Osteoblast (primary cell): ENCODE data around the gene CD2. TPM values are rescaled to one million over a fixed set of nuclear protein-coding genes. Genes with fewer than 3 reads are reported as not detected.
A peak's percentile ranks its signal among the peaks of the same experiment; 100 is the strongest.

ENCODE experiments used
- DNase-seq: peaks from one replicate; pipeline ENCODE4 v3.0.0; 2011; ENCODE audit warnings: low spot score, mixed read lengths; ENCODE audit not compliant: insufficient read length; ENCODE audit errors: missing footprints
- H2AFZ ChIP-seq: 2 replicates; pipeline ENCODE4 v1.6.0; 2011; ENCODE audit warnings: mild to moderate bottlenecking, low read length
- H3K27ac ChIP-seq: 2 replicates; pipeline ENCODE4 v1.5.1; 2011; ENCODE audit warnings: mild to moderate bottlenecking, low read depth, low read length, moderate library complexity
- H3K27me3 ChIP-seq: 2 replicates; pipeline ENCODE4 v1.6.0; 2012; ENCODE audit warnings: mild to moderate bottlenecking, control low read depth, inconsistent platforms, low read length, moderate library complexity; ENCODE audit not compliant: insufficient read depth
- H3K36me3 ChIP-seq: 2 replicates; pipeline ENCODE4 v1.5.1; 2011; ENCODE audit warnings: mild to moderate bottlenecking, low read length, control low read depth, moderate library complexity; ENCODE audit not compliant: insufficient read depth
- H3K4me1 ChIP-seq: 2 replicates; pipeline ENCODE4 v1.5.1; 2011; ENCODE audit warnings: mild to moderate bottlenecking, low read length, control low read depth, moderate library complexity; ENCODE audit not compliant: insufficient read depth
- H3K4me2 ChIP-seq: 2 replicates; pipeline ENCODE4 v1.6.0; 2011; ENCODE audit warnings: mild to moderate bottlenecking, low read length; ENCODE audit not compliant: insufficient read depth
- H3K4me3 ChIP-seq: fragments of 200-600 bp; sonication (generic); 3 replicates; pipeline ENCODE4 v1.5.1; 2012; ENCODE audit warnings: mild to moderate bottlenecking, low read length, inconsistent platforms; ENCODE audit not compliant: insufficient read depth
- H3K79me2 ChIP-seq: 2 replicates; pipeline ENCODE4 v1.6.0; 2012; ENCODE audit warnings: mild to moderate bottlenecking, low read length, control low read depth, inconsistent platforms; ENCODE audit not compliant: insufficient read depth
- H3K9me3 ChIP-seq: 2 replicates; pipeline ENCODE4 v1.5.1; 2011; ENCODE audit warnings: low read depth, low read length, control low read depth
- H4K20me1 ChIP-seq: 2 replicates; pipeline ENCODE4 v1.6.0; 2012; ENCODE audit warnings: mild to moderate bottlenecking, low read length, control low read depth; ENCODE audit not compliant: insufficient read depth
- total RNA-seq: library from RNA; depleted of rRNA; stranded (reverse); fragments of >200 nt; gene quantifications from 2 replicates; pipeline ENCODE4 v1.2.3, GENCODE V29; 2012
- TF ChIP-seq, protein P1 (sequence below): IDR thresholded peaks from 2 replicates; pipeline ENCODE4 v1.5.1; 2011; ENCODE audit warnings: mild to moderate bottlenecking, low read depth, low read length, moderate library complexity; ENCODE audit errors: extremely low read depth

Gene CD2
- total RNA-seq, 1 donor: not detected

DNA sequence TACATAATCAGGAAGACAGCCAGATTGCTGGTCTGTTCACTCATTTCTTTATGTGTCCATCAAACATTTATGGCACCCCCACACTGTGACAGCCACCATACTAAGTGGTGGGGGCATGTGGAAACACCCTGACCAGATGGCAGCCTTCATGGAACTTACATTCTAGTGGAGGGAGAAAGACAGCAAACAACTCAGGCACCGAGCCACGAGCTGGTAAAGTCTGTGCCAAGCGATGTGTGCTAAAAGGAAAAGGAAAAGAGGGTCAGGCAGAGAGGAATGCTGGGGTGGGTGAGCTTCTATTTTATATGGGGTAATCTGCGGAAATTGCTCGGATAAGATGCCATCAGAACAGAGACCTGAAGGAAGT, 33.2 kb upstream of the CD2 start:
- H3K4me2 ChIP-seq: no peak overlapping the region

DNA sequence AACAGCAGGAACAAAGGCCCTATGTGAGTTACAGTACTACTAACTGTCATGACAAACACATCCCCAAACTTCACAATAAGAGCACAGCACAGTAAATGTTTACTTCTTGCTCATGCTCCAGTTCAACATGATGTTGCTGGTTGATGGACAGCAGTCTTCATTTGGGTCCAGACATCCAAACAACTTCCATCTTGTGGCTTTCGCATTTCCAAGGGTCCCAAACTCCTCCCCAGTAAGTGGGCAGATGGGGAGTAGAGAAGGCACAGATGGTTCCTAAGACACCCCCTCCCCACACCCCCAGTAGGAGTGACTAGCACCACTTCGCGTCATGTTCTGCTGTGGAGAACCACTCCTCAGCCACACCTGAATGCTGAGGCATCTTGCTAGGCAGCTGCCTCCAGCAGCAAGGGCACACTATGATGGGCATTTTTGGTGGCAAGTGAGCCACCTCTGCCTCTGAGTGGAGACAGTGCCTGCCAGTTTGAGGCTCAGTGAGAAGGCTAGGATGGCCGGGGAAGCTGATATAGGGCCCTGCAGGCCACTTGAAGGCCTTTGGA, 32.7 kb upstream of the CD2 start:
- TF ChIP-seq, protein P1, sequence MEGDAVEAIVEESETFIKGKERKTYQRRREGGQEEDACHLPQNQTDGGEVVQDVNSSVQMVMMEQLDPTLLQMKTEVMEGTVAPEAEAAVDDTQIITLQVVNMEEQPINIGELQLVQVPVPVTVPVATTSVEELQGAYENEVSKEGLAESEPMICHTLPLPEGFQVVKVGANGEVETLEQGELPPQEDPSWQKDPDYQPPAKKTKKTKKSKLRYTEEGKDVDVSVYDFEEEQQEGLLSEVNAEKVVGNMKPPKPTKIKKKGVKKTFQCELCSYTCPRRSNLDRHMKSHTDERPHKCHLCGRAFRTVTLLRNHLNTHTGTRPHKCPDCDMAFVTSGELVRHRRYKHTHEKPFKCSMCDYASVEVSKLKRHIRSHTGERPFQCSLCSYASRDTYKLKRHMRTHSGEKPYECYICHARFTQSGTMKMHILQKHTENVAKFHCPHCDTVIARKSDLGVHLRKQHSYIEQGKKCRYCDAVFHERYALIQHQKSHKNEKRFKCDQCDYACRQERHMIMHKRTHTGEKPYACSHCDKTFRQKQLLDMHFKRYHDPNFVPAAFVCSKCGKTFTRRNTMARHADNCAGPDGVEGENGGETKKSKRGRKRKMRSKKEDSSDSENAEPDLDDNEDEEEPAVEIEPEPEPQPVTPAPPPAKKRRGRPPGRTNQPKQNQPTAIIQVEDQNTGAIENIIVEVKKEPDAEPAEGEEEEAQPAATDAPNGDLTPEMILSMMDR: no peak
- no peak overlapping the region for H3K27ac ChIP-seq
- no peaks in the 10 kb centered on the region for H3K9me3 ChIP-seq
- no peaks in the 10 kb centered on the region for H3K36me3 ChIP-seq
- no peaks in the 10 kb centered on the region for H3K79me2 ChIP-seq
- no peak overlapping the region for H3K4me3 ChIP-seq
- no peak overlapping the region for H3K4me2 ChIP-seq
- H2AFZ ChIP-seq: no peak overlapping the region
- DNase-seq: no peak
- no peaks in the 10 kb centered on the region for H3K27me3 ChIP-seq
- H3K4me1 ChIP-seq: no peaks in the 10 kb centered on the region
- no peaks in the 10 kb centered on the region for H4K20me1 ChIP-seq

More for the DNA sequence above, 33.2 kb upstream of the CD2 start:
- H3K27ac ChIP-seq: no peak overlapping the region
- H3K4me1 ChIP-seq: no peaks in the 10 kb centered on the region
- H3K27me3 ChIP-seq: no peaks in the 10 kb centered on the region
- H3K9me3 ChIP-seq: no peaks in the 10 kb centered on the region
- H3K4me3 ChIP-seq: no peak overlapping the region
- H3K79me2 ChIP-seq: no peaks in the 10 kb centered on the region
- DNase-seq: no peak
- no peaks in the 10 kb centered on the region for H4K20me1 ChIP-seq
- H2AFZ ChIP-seq: no peak overlapping the region
- TF ChIP-seq, protein P1: no peak
- no peaks in the 10 kb centered on the region for H3K36me3 ChIP-seq

DNA sequence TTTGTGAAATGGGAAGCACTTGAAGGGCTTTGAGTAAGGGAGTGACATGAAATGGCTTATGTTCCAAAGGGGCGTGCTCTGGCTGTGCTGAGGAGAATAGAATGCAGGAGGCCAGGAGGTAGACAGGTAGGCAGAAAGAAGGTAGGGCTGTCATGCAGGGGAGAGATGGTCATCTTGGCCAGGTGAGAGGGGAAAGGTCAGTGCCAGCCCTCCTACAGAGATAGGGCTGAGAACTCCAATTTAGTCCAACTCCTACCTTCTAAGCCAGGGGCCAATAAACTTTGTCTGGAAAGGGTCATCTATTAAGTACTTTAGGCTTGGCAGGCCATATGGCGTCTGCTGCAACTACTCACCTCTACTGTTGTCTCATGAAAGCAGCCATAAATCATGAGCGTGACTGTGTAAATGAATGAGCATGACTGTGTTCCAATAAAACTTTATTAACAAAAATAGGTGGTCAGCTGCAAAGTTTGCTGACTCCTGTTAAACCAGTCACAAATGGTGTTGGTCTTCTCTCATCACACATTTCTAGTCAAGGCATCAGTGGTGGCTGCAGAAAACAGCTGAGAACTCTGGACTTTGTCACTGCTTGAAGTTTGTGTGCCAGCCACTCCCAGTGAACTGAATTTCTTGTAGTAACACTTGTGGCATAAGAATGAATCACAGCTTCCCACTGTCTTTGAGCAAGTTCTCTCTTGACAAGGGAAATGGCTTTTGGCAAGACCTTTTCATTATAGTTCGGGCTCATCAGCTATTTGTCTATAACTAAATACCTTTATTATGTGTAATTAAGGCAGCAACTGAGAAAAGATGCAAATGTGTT, 32.0 kb upstream of the CD2 start:
- no peaks in the 10 kb centered on the region for H3K36me3 ChIP-seq
- no peaks in the 10 kb centered on the region for H3K9me3 ChIP-seq
- no peaks in the 10 kb centered on the region for H3K79me2 ChIP-seq
- H3K27ac ChIP-seq: no peak overlapping the region
- no peak for DNase-seq
- H4K20me1 ChIP-seq: no peaks in the 10 kb centered on the region
- H2AFZ ChIP-seq: no peak overlapping the region
- TF ChIP-seq, protein P1: no peak
- no peaks in the 10 kb centered on the region for H3K4me1 ChIP-seq
- H3K27me3 ChIP-seq: no peaks in the 10 kb centered on the region
- H3K4me2 ChIP-seq: no peak overlapping the region
- no peak overlapping the region for H3K4me3 ChIP-seq

DNA sequence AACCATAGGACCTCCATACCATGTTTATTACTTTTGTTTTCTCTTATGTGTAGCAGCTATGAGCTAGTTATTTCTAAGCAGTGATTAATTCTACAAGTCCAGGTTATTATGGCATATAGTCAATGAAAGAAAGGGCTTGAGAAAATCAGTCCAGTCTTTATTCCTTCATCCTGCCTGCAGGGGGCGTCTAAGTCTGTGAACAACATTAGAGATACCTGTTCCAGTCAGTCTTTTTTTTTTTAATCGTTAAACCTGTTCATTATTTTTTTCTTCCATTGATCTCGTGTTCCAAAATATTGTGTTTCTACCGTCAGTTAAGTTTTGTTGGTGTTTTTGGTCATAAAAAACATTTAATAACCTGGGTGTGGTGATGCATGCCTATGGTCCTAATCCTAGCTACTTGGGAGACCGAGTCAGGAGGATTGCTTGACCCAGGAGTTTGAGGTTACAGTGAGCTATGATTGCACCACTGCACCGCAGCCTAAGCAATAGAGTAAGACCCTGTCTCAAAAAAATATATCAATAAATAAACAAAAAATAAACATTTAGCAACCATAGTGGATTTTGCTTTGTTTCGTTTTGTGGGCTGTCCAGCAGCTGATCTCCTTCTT, 29.4 kb upstream of the CD2 start:
- Histone ChIP-seq H3K9me3 (no peaks in the 10 kb centered on the region), H3K4me2 (no peak overlapping the region), H3K36me3 (no peaks in the 10 kb centered on the region), H3K4me1 (no peaks in the 10 kb centered on the region), H3K79me2 (no peaks in the 10 kb centered on the region), H3K27ac (no peak overlapping the region), H3K4me3 (no peak overlapping the region), H4K20me1 (no peaks in the 10 kb centered on the region), H2AFZ (no peak overlapping the region), H3K27me3 (no peaks in the 10 kb centered on the region)
- DNase-seq: no peak
- TF ChIP-seq, protein P1: peak; percentile 79
